HCT116 (cell line): ENCODE data around the gene OAS2.

Experiments
- EGR1 ChIP-seq: IDR thresholded peaks from 2 replicates; pipeline ENCODE4 v1.6.1; 2012; ENCODE audit warnings: low read depth
- FOSL1 ChIP-seq: IDR thresholded peaks from 2 replicates; pipeline ENCODE4 v1.6.1; 2012; ENCODE audit warnings: low read depth
- MAX ChIP-seq: IDR thresholded peaks from 2 replicates; pipeline ENCODE4 v1.6.1; 2012
- POLR2AphosphoS5 ChIP-seq: IDR thresholded peaks from 2 replicates; pipeline ENCODE4 v1.6.1; 2011; ENCODE audit warnings: mild to moderate bottlenecking, low read depth, low read length, moderate library complexity
- REST ChIP-seq: IDR thresholded peaks from 2 replicates; pipeline ENCODE4 v1.6.1; 2012; ENCODE audit warnings: low read depth
- ZFX ChIP-seq: fragments of 450-650 bp; IDR thresholded peaks from 2 replicates; pipeline ENCODE4 v1.6.1; 2017
- TF ChIP-seq, protein P1 (sequence below), 3 experiments: fragments of 200-600 bp in 1 of 3; sonication (generic) in 1 of 3; IDR thresholded peaks in 2 of 3; conservative IDR thresholded peaks in 1 of 3; 2 replicates each; pipeline ENCODE4 v1.5.1; 2012 to 2017; ENCODE audit warnings: low read depth in 2 of 3, low read length in 2 of 3, antibody characterized with exemption in 1 of 3, borderline replicate concordance in 1 of 3, control low read depth in 1 of 3, mild to moderate bottlenecking in 1 of 3, mixed read lengths in 1 of 3, mixed run types in 1 of 3, moderate library complexity in 1 of 3; ENCODE audit not compliant: insufficient read depth in 1 of 3
- TF ChIP-seq, protein P2 (sequence below): IDR thresholded peaks from 2 replicates; pipeline ENCODE4 v1.6.1; 2011; ENCODE audit warnings: mild to moderate bottlenecking, low read length, moderate library complexity; ENCODE audit not compliant: insufficient replicate concordance; ENCODE audit errors: extremely low read depth

DNA sequence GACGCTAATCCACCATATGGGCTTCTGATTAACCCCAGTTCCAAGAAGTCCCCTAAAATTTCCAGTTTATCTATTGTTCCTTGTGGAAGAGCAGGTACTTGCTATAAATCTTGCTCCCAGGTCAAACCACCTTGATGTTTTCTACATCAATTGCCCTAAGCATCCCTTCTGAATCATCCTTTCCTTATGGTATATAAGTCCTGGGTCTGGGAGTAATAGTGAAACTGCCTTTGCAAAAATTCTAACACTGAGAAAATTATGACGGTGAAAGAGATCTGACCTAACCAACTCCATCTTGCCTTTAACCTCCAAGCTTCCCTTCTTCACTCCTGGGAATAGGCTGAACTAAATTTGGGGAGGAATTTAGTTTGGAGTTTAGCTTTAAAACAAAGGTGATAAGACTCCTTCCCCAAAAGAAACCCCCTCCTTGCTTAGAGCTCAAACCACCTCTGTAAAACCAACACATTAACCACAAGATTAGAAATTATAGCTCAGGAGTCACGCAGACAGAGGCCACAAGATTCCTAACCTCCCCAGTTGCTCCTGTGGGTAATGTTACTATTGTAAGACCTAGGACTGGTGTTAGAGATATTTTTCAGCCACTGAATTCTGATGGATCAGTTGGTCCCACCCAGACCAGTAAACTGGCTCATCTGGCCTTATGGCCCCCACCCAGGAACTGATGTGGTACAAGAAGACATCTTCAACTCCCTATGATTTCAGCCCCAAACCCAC is 44.4 kb downstream of the OAS2 start:
- TF ChIP-seq EGR1 = no peak
- no peak for TF ChIP-seq MAX
- TF ChIP-seq REST = no peak
- TF ChIP-seq, protein P1, sequence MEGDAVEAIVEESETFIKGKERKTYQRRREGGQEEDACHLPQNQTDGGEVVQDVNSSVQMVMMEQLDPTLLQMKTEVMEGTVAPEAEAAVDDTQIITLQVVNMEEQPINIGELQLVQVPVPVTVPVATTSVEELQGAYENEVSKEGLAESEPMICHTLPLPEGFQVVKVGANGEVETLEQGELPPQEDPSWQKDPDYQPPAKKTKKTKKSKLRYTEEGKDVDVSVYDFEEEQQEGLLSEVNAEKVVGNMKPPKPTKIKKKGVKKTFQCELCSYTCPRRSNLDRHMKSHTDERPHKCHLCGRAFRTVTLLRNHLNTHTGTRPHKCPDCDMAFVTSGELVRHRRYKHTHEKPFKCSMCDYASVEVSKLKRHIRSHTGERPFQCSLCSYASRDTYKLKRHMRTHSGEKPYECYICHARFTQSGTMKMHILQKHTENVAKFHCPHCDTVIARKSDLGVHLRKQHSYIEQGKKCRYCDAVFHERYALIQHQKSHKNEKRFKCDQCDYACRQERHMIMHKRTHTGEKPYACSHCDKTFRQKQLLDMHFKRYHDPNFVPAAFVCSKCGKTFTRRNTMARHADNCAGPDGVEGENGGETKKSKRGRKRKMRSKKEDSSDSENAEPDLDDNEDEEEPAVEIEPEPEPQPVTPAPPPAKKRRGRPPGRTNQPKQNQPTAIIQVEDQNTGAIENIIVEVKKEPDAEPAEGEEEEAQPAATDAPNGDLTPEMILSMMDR (IDR thresholded peaks at IDR 0.05 in 2 of 3, conservative IDR thresholded peaks at IDR 0.05 in 1 of 3; ENCODE audit: borderline replicate concordance in 1 of 3, insufficient read depth in 1 of 3, low read depth in 2 of 3, low read length in 2 of 3) = no peak
- TF ChIP-seq POLR2AphosphoS5 = no peak
- no peak for TF ChIP-seq ZFX
- no peak for TF ChIP-seq FOSL1
- TF ChIP-seq, protein P2, sequence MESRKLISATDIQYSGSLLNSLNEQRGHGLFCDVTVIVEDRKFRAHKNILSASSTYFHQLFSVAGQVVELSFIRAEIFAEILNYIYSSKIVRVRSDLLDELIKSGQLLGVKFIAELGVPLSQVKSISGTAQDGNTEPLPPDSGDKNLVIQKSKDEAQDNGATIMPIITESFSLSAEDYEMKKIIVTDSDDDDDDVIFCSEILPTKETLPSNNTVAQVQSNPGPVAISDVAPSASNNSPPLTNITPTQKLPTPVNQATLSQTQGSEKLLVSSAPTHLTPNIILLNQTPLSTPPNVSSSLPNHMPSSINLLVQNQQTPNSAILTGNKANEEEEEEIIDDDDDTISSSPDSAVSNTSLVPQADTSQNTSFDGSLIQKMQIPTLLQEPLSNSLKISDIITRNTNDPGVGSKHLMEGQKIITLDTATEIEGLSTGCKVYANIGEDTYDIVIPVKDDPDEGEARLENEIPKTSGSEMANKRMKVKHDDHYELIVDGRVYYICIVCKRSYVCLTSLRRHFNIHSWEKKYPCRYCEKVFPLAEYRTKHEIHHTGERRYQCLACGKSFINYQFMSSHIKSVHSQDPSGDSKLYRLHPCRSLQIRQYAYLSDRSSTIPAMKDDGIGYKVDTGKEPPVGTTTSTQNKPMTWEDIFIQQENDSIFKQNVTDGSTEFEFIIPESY = no peak
